GM21528 (cell line): Measurements from ENCODE around the gene STK10.

Experiments used
- ATAC-seq: cut with Tn5 transposase; IDR thresholded peaks from one replicate; pipeline ENCODE4 v1.9.1; 2021; ENCODE audit warnings: mild to moderate bottlenecking, moderate library complexity; ENCODE audit not compliant: unreplicated experiment, low FRiP score

The STK10 gene

GRCh38 chr5:171992305-171992704, 195.7 kb downstream of the STK10 start:
- no peak for ATAC-seq
